ENCODE measurements around the gene PALD1.

PALD1 gene

GRCh38 chr10:70478191-70479164 is at the start of gene PALD1:
Gene PALD1, plus strand, starts transcription at chr10:70478767. Its CDS starts 47,185 bp downstream, at chr10:70525952.
- peak in 31 of 51 donors; percentile 11 to 82 (median 48) for DNase-seq

GRCh38 chr10:70430493-70431445 is 47.8 kb upstream of the PALD1 start:
- DNase-seq: peak in 22 of 51 donors; percentile 7 to 64 (median 28)

- peak in 45 of 51 donors; percentile 7 to 89 (median 59) for DNase-seq
Measured at GRCh38 chr10:70432101-70432500, 46.5 kb upstream of the PALD1 start.

GRCh38 chr10:70432561-70433263 is 45.9 kb upstream of the PALD1 start:
- DNase-seq: no peak

- no peak for DNase-seq
Measured at GRCh38 chr10:70433581-70434280, 44.8 kb upstream of the PALD1 start.

- DNase-seq: no peak
Measured at GRCh38 chr10:70435241-70436085, 43.1 kb upstream of the PALD1 start.

- DNase-seq: no peak
Measured at GRCh38 chr10:70437721-70438120, 40.8 kb upstream of the PALD1 start.

GRCh38 chr10:70440296-70441160 is 38.0 kb upstream of the PALD1 start:
- no peak for DNase-seq

GRCh38 chr10:70441161-70441894 is 37.2 kb upstream of the PALD1 start, which contains the start of gene NODAL:
Gene NODAL, minus strand, starts transcription at chr10:70441681. Its CDS starts 14 bp downstream, at chr10:70441667.
- DNase-seq: no peak

GRCh38 chr10:70441895-70442309 is 36.7 kb upstream of the PALD1 start:
- no peak for DNase-seq

- no peak for DNase-seq
Measured at GRCh38 chr10:70442332-70442988, 36.1 kb upstream of the PALD1 start.

GRCh38 chr10:70444744-70445143 is 33.8 kb upstream of the PALD1 start:
- no peak for DNase-seq

GRCh38 chr10:70445718-70446657 is 32.6 kb upstream of the PALD1 start:
- DNase-seq: no peak

- DNase-seq: no peak
Measured at GRCh38 chr10:70448236-70448635, 30.3 kb upstream of the PALD1 start.

GRCh38 chr10:70455213-70455630 is 23.3 kb upstream of the PALD1 start:
- no peak for DNase-seq

- no peak for DNase-seq
Measured at GRCh38 chr10:70456164-70456563, 22.4 kb upstream of the PALD1 start.
